SK-N-SH (cell line): ENCODE results near the gene KCNIP4.

Experiments
- EP300 ChIP-seq, 2 experiments: IDR thresholded peaks; 2 replicates each; pipeline versions ENCODE4 v1.4.0 to v1.6.1; 2012; ENCODE audit warnings: borderline replicate concordance in 1 of 2, low read depth in 1 of 2, low read length in 1 of 2
- FOSL2 ChIP-seq: IDR thresholded peaks from 2 replicates; pipeline ENCODE4 v1.4.0; 2012; ENCODE audit warnings: low read depth, mild to moderate bottlenecking, moderate library complexity, borderline replicate concordance
- FOXJ3 ChIP-seq: sonication (generic); formaldehyde crosslinking; IDR thresholded peaks from 2 replicates; pipeline ENCODE4 v1.5.1; 2020; ENCODE audit warnings: mild to moderate bottlenecking, missing genetic modification reagents
- GABPA ChIP-seq: IDR thresholded peaks from 2 replicates; pipeline ENCODE4 v1.4.0; 2012; ENCODE audit warnings: low read depth, mild to moderate bottlenecking
- JUND ChIP-seq: IDR thresholded peaks from 2 replicates; pipeline ENCODE4 v1.4.0; 2012
- MXI1 ChIP-seq: IDR thresholded peaks from 2 replicates; pipeline ENCODE4 v1.6.1; 2012; ENCODE audit warnings: mild to moderate bottlenecking, low read depth, low read length, improper control_type of control experiment
- POLR2AphosphoS5 ChIP-seq: IDR thresholded peaks from 2 replicates; pipeline ENCODE4 v1.6.1; 2012; ENCODE audit warnings: low read depth, low read length
- RAD21 ChIP-seq: IDR thresholded peaks from 2 replicates; pipeline ENCODE4 v1.6.1; 2012; ENCODE audit warnings: mild to moderate bottlenecking, low read length
- RCOR1 ChIP-seq: fragments of 150-350 bp; IDR thresholded peaks from 2 replicates; pipeline ENCODE4 v1.6.1; 2017; ENCODE audit warnings: antibody characterized with exemption, low read length
- SMC3 ChIP-seq: IDR thresholded peaks from 2 replicates; pipeline ENCODE4 v1.6.1; 2012; ENCODE audit warnings: low read depth, low read length, improper control_type of control experiment
- TAF1 ChIP-seq: IDR thresholded peaks from 2 replicates; pipeline ENCODE4 v1.6.1; 2012; ENCODE audit warnings: low read depth, mild to moderate bottlenecking, low read length, moderate library complexity, borderline replicate concordance
- TCF12 ChIP-seq: IDR thresholded peaks from 2 replicates; pipeline ENCODE4 v1.4.0; 2012
- TF ChIP-seq, protein P1 (sequence below): fragments of 200-600 bp; sonication (generic); IDR thresholded peaks from 2 replicates; pipeline ENCODE4 v1.6.1; 2017; ENCODE audit warnings: antibody characterized with exemption, mild to moderate bottlenecking, moderate library complexity
- TF ChIP-seq, protein P2 (sequence below): IDR thresholded peaks from 2 replicates; pipeline ENCODE4 v1.4.0; 2012; ENCODE audit warnings: low read depth

DNA sequence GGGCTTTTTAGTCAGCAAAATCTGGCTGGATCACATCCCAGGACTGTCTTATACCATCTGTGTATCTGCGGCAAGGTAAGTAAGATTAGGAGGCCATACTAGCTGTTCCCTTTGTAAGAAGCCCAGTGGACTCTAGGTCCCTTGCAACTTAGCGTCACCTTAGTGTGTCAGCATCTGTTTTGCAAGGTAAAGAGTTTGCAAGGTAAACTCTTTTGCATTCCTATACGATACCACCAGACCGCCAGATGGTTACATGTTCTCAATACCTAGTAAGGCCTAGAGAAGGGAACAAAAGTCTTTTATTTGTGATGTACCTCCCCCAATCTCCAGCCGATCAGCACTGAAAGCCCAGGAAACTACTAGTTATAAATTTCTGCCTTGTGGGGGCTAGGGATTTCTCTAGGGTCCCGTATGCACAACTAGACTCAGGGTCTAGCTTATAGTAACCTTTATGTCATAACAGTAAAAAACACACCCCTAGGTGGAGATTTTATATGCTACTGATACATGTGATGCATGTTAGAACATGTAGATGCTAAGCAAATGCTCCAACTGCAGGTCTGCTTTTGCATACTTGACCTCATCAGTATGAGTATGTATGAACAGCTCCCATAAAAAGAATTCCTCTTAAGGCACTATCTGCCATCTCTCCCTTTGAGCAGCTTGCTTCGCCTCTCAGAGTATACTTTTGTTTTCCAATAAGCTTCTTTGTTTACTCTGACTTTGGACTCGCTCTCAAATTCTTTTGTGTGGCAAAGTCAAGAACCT, 78.4 kb downstream of the KCNIP4 start:
- TF ChIP-seq GABPA, result no peak
- no peak for TF ChIP-seq TCF12
- no peak for TF ChIP-seq FOXJ3 (CRISPR knock-in tag)
- no peak for TF ChIP-seq EP300 (IDR thresholded peaks at IDR 0.05; ENCODE audit: borderline replicate concordance in 1 of 2, low read depth in 1 of 2, low read length in 1 of 2)
- TF ChIP-seq, protein P1, sequence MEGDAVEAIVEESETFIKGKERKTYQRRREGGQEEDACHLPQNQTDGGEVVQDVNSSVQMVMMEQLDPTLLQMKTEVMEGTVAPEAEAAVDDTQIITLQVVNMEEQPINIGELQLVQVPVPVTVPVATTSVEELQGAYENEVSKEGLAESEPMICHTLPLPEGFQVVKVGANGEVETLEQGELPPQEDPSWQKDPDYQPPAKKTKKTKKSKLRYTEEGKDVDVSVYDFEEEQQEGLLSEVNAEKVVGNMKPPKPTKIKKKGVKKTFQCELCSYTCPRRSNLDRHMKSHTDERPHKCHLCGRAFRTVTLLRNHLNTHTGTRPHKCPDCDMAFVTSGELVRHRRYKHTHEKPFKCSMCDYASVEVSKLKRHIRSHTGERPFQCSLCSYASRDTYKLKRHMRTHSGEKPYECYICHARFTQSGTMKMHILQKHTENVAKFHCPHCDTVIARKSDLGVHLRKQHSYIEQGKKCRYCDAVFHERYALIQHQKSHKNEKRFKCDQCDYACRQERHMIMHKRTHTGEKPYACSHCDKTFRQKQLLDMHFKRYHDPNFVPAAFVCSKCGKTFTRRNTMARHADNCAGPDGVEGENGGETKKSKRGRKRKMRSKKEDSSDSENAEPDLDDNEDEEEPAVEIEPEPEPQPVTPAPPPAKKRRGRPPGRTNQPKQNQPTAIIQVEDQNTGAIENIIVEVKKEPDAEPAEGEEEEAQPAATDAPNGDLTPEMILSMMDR, result no peak
- TF ChIP-seq POLR2AphosphoS5, result no peak
- TF ChIP-seq RCOR1, result no peak
- no peak for TF ChIP-seq SMC3
- TF ChIP-seq MXI1, result no peak
- TF ChIP-seq TAF1, result no peak
- no peak for TF ChIP-seq RAD21
- TF ChIP-seq, protein P2, sequence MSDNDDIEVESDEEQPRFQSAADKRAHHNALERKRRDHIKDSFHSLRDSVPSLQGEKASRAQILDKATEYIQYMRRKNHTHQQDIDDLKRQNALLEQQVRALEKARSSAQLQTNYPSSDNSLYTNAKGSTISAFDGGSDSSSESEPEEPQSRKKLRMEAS, result no peak
- TF ChIP-seq FOSL2, result no peak
- no peak for TF ChIP-seq JUND
